ENCODE data around the gene KIF25. TPM values are rescaled to one million over a fixed set of nuclear protein-coding genes. Genes with fewer than 3 reads are reported as not detected.

The KIF25 gene
- total RNA-seq, 1 experiment from 2014 or later, result 0.28 TPM

GRCh38 chr6:167995731-167996151, 1.7 kb upstream of the KIF25 start:
- no peaks in the 10 kb centered on the region; the same call in 1 of the 2 replicates for H3K36me3 Mint-ChIP-seq
- no peak for TF ChIP-seq TEAD1 (CRISPR knock-in tag; IDR thresholded peaks at IDR 0.05)
- TF ChIP-seq ZNF263 (CRISPR knock-in tag; IDR thresholded peaks at IDR 0.05; ENCODE audit: low read depth), result no peak
- no peak for TF ChIP-seq ZSCAN18 (CRISPR knock-in tag; IDR thresholded peaks at IDR 0.05)
- no peak for TF ChIP-seq JUN (CRISPR knock-in tag; IDR thresholded peaks at IDR 0.05)
- TF ChIP-seq JAZF1 (CRISPR knock-in tag; IDR thresholded peaks at IDR 0.05), result no peak
- no peak for TF ChIP-seq E2F4 (CRISPR knock-in tag; IDR thresholded peaks at IDR 0.05; ENCODE audit: borderline replicate concordance, low read depth)
- TF ChIP-seq SMAD3 (CRISPR knock-in tag; IDR thresholded peaks at IDR 0.05; ENCODE audit: borderline replicate concordance), result no peak
- TF ChIP-seq OVOL2 (CRISPR knock-in tag; IDR thresholded peaks at IDR 0.05; ENCODE audit: borderline replicate concordance), result no peak
- no peak for TF ChIP-seq SMAD4 (CRISPR knock-in tag; IDR thresholded peaks at IDR 0.05)
- TF ChIP-seq PRDM15 (CRISPR knock-in tag; IDR thresholded peaks at IDR 0.05), result no peak
- no peak for TF ChIP-seq MYBL2 (CRISPR knock-in tag; IDR thresholded peaks at IDR 0.05)
- ATAC-seq (no peak), DNase-seq (ENCODE audit: low spot score) (no peak)
- peaks cover 1% of the 10 kb centered on the region for H3K9me3 Mint-ChIP-seq
- POLR2A ChIA-PET, result no interaction called here
- H3K27me3 Mint-ChIP-seq (ENCODE audit: low read depth), result no peaks in the 10 kb centered on the region
- H3K27ac Mint-ChIP-seq, result no peak overlapping the region
- CTCF ChIA-PET, result interaction anchor here (0.8 to 1.5 kb wide), 5 partner anchors 28 to 138 kb away, joined by 3 to 6 read pairs (median 4); no protein-coding TSS in a partner anchor
- no peak overlapping the region for H3K4me3 Mint-ChIP-seq
- peaks cover 5% of the 10 kb centered on the region for H3K4me1 Mint-ChIP-seq

- H3K36me3 Mint-ChIP-seq, result peaks cover 9% of the 10 kb centered on the region; the same call in 1 of the 2 replicates
- peak; percentile 60 for DNase-seq (ENCODE audit: low spot score)
- ChIA-PET POLR2A (no interaction called here), CTCF (interaction anchor here (0.6 to 1.5 kb wide), 10 partner anchors 28 to 137 kb away, joined by 3 to 6 read pairs (median 4); no protein-coding TSS in a partner anchor)
- H3K4me1 Mint-ChIP-seq, result peaks cover 5% of the 10 kb centered on the region
- H3K27ac Mint-ChIP-seq, result no peak overlapping the region
- H3K9me3 Mint-ChIP-seq, result peaks cover 10% of the 10 kb centered on the region
- peak overlapping the region; percentile 47 for H3K4me3 Mint-ChIP-seq
- ATAC-seq, result peak; percentile 67
- no peaks in the 10 kb centered on the region for H3K27me3 Mint-ChIP-seq (ENCODE audit: low read depth)
- TF ChIP-seq ATF3 (CRISPR knock-in tag; conservative IDR thresholded peaks at IDR 0.05), result no peak
- TF ChIP-seq GTF2I (CRISPR knock-in tag; conservative IDR thresholded peaks at IDR 0.05), result no peak
- no peak for TF ChIP-seq HMGXB4 (CRISPR knock-in tag; IDR thresholded peaks at IDR 0.05)
- no peak for TF ChIP-seq CREB1 (CRISPR knock-in tag; IDR thresholded peaks at IDR 0.05)
- TF ChIP-seq GRHL2 (CRISPR knock-in tag; IDR thresholded peaks at IDR 0.05; ENCODE audit: insufficient replicate concordance, severe bottlenecking), result no peak
- TF ChIP-seq ZNF219 (CRISPR knock-in tag; IDR thresholded peaks at IDR 0.05; ENCODE audit: borderline replicate concordance), result no peak
- TF ChIP-seq SMAD3 (CRISPR knock-in tag; IDR thresholded peaks at IDR 0.05; ENCODE audit: borderline replicate concordance), result no peak
- TF ChIP-seq ELF4 (CRISPR knock-in tag; IDR thresholded peaks at IDR 0.05; ENCODE audit: low read depth), result no peak
- TF ChIP-seq ZNF263 (CRISPR knock-in tag; IDR thresholded peaks at IDR 0.05; ENCODE audit: low read depth), result no peak
- TF ChIP-seq ZMAT4 (CRISPR knock-in tag; IDR thresholded peaks at IDR 0.05), result no peak
- no peak for TF ChIP-seq CBFB (CRISPR knock-in tag; IDR thresholded peaks at IDR 0.05; ENCODE audit: low read depth)
- TF ChIP-seq SOX15 (CRISPR knock-in tag; IDR thresholded peaks at IDR 0.05), result no peak
- no peak for TF ChIP-seq ATF1 (CRISPR knock-in tag; IDR thresholded peaks at IDR 0.05)
- TF ChIP-seq ZNF121 (CRISPR knock-in tag; IDR thresholded peaks at IDR 0.05), result peak; percentile 55; the same call in 1 of the 2 replicates
- no peak for TF ChIP-seq TEAD4 (CRISPR knock-in tag; IDR thresholded peaks at IDR 0.05)
- TF ChIP-seq NFE2L1 (CRISPR knock-in tag; IDR thresholded peaks at IDR 0.05), result no peak
- peak; percentile 11; the same call in 1 of the 2 replicates for TF ChIP-seq USF2 (CRISPR knock-in tag; IDR thresholded peaks at IDR 0.05)
These were observed 859 bp upstream of the KIF25 start for GRCh38 chr6:167996424-167997199.

All from WTC11 (cell line).